ENCODE measurements around the gene LY6G5C. TPM values are rescaled to one million over a fixed set of nuclear protein-coding genes. Genes with fewer than 3 reads are reported as not detected.

LY6G5C gene
- total RNA-seq, 4 donors from 2014 or later, result 1.0 to 4.4 (median 3.8) TPM; not detected in 1

DNA sequence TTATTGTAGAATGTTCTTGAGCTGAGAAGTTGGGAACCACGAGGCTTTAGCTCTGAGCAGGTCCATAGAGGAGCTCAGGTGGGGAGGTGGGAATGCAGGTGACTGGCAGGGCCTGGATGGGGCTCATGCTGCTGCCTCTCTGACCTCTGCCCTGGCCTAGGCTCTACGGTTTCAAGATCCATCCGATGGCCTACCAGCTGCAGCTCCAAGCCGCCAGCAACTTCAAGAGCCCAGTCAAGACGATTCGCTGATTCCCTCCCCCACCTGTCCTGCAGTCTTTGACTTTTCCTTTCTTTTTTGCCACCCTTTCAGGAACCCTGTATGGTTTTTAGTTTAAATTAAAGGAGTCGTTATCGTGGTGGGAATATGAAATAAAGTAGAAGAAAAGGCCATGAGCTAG lies 11.2 kb downstream of the LY6G5C start, which contains the start of gene LY6G5B:
LY6G5B (plus strand) TSS at position 301 of the 400 bp plus-strand sequence. CDS start 975 bp downstream, outside the sequence.
- H3K4me3 ChIP-seq, result no peak within 1 kb of the TSS
- H3K36me3 ChIP-seq, result no peaks in the 10 kb centered on the region
- DNase-seq, result no peak
- no peaks in the 10 kb centered on the region for H3K27me3 ChIP-seq
- H3K9me3 ChIP-seq, result no peaks in the 10 kb centered on the region
- H3K4me1 ChIP-seq, result peaks cover 8 to 10% of the 10 kb centered on the region in 2 donors
- intact Hi-C loops (cut with DNase I; ENCODE audit: low total_unique reads), result no loop called here
- no peak within 1 kb of the TSS for H3K27ac ChIP-seq
- TF ChIP-seq, protein P1, sequence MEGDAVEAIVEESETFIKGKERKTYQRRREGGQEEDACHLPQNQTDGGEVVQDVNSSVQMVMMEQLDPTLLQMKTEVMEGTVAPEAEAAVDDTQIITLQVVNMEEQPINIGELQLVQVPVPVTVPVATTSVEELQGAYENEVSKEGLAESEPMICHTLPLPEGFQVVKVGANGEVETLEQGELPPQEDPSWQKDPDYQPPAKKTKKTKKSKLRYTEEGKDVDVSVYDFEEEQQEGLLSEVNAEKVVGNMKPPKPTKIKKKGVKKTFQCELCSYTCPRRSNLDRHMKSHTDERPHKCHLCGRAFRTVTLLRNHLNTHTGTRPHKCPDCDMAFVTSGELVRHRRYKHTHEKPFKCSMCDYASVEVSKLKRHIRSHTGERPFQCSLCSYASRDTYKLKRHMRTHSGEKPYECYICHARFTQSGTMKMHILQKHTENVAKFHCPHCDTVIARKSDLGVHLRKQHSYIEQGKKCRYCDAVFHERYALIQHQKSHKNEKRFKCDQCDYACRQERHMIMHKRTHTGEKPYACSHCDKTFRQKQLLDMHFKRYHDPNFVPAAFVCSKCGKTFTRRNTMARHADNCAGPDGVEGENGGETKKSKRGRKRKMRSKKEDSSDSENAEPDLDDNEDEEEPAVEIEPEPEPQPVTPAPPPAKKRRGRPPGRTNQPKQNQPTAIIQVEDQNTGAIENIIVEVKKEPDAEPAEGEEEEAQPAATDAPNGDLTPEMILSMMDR (IDR thresholded peaks at IDR 0.05), result no peak
- TF ChIP-seq POLR2A (IDR thresholded peaks at IDR 0.05), result no peak

DNA sequence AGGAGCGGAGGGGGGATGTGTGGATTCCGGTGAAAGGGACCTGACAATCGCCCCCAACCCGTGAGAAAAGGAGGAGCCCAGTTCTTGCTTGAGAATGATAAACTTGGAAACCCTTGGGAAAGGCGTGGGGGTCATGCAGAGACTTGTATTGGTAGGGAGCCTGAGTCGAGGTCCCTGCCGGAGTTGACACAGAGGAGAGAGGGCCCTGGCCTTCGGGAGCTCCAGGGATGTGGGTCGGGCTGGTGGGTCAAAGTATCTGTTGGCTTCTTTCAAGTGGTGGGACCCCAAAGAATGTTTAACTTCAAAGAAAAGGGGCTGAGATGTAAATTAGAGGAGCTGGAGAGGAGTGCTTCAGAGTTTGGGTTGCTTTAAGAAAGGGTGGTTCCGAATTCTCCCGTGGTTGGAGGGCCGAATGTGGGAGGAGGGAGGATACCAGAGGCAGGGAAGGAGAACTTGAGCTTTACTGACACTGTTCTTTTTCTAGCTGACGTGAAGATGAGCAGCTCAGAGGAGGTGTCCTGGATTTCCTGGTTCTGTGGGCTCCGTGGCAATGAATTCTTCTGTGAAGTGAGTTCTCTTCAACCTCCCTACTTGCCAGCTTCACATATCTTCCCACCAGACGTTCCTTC lies 14.4 kb downstream of the LY6G5C start:
- TF ChIP-seq, protein P1 (IDR thresholded peaks at IDR 0.05), result no peak
- no peak for TF ChIP-seq POLR2A (IDR thresholded peaks at IDR 0.05)
- Histone ChIP-seq H3K4me1 (peaks cover 8 to 16% of the 10 kb centered on the region in 2 donors), H3K4me3 (peak overlapping the region; percentile 91 to 93), H3K27me3 (no peaks in the 10 kb centered on the region), H3K9me3 (no peaks in the 10 kb centered on the region), H3K36me3 (no peaks in the 10 kb centered on the region), H3K27ac (peak overlapping the region; percentile 91 to 97)
- intact Hi-C loops (cut with DNase I; ENCODE audit: low total_unique reads), result no loop called here
- no peak for DNase-seq

DNA sequence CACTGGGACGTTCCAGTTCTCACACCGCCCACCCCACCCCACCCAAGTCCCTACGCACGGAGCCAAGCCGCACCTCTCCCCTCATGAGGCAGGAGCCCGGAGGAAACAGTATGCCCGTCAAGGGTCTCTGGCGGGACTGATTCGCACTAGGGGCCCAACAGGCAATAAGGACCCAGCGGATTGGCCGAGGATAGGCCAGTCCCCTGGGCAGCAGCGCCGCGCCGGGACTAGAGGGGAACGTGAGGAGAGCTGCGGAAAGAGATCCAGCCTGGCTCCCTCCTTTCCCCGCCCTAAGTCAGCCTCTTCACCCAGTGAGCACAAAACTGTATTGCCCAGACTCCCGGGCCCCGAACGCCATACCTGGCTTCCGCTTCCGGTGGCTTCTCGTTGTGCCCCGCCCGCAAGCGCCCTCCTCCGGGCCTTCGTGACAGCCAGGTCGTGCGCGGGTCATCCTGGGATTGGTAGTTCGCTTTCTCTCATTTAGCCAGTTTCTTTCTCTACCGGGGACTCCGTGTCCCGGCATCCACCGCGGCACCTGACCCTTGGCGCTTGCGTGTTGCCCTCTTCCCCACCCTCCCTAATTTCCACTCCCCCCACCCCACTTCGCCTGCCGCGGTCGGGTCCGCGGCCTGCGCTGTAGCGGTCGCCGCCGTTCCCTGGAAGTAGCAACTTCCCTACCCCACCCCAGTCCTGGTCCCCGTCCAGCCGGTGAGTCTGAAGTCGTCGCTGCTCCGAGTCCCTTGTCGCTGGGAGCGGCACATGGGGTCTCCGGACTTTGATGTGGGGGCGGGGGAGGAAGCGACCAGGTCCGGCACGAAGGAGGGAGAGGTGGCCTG lies 15.1 kb downstream of the LY6G5C start, which contains the start of gene CSNK2B:
CSNK2B (plus strand) TSS at position 580 of the 836 bp plus-strand sequence. CDS start 752 bp downstream, outside the sequence.
- H3K36me3 ChIP-seq, result no peaks in the 10 kb centered on the region
- H3K27ac ChIP-seq, result peak within 1 kb of the TSS; percentile 91 to 97
- H3K9me3 ChIP-seq, result no peaks in the 10 kb centered on the region
- intact Hi-C loops (cut with DNase I; ENCODE audit: low total_unique reads), result no loop called here
- peaks cover 8 to 16% of the 10 kb centered on the region in 2 donors for H3K4me1 ChIP-seq
- H3K4me3 ChIP-seq, result peak within 1 kb of the TSS; percentile 91 to 93
- TF ChIP-seq POLR2A (IDR thresholded peaks at IDR 0.05), result peak; percentile 79 to 80
- TF ChIP-seq, protein P1 (IDR thresholded peaks at IDR 0.05), result peak in 3 of 4 experiments; percentile 20 to 28 (median 21)
- DNase-seq, result peak; percentile 98
- H3K27me3 ChIP-seq, result no peaks in the 10 kb centered on the region

DNA sequence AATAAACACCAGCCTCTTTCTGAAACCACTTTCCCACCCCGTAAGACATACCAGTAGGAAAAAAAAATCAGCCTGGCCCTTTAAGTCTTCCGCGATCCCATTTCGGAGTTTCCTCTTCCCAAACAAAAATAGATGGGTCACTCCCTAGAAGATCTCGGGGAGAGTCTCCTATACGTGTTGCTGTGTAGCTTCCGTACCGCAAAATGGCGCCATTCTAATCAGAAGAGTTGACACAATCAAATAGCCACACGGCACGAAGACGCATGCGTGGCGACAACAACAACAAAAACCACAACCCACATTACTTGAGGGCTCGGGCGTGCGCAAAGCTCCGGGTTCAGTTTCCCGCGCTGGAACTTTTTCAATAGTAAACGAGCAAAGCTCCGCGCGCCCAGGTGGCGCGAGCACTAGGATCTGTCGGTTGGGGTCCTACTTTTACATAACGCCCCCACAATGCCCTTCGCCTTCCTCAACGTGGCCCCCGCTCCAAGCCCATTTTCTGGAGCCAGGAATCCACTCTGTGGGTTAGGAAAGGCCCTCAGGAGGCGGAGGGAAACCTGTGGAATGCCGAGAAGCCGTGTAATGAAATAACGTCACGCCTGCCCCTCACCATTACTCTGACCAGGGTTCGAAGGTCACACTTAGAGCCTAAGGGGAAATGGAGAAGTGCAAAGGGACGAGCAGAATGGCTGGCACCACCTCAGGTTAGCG lies 15.9 kb downstream of the LY6G5C start, which contains the start of gene GPANK1:
GPANK1 (minus strand) TSS at position 208 of the 711 bp plus-strand sequence. CDS start 519 bp downstream, outside the sequence.
- TF ChIP-seq, protein P1 (IDR thresholded peaks at IDR 0.05), result no peak
- peak; percentile 35 to 80 for TF ChIP-seq POLR2A (IDR thresholded peaks at IDR 0.05)
- peak within 1 kb of the TSS; percentile 91 to 93 for H3K4me3 ChIP-seq
- H3K27me3 ChIP-seq, result no peaks in the 10 kb centered on the region
- DNase-seq, result peak; percentile 88 to 93
- no peaks in the 10 kb centered on the region for H3K9me3 ChIP-seq
- intact Hi-C loops (cut with DNase I; ENCODE audit: low total_unique reads), result no loop called here
- H3K4me1 ChIP-seq, result peaks cover 8 to 16% of the 10 kb centered on the region in 2 donors
- no peaks in the 10 kb centered on the region for H3K36me3 ChIP-seq
- peak within 1 kb of the TSS; percentile 91 to 97 for H3K27ac ChIP-seq
